SK-N-SH treated with all-trans-retinoic acid at 6 μM for 48 hours (cell line): ENCODE results near the gene SYTL4.

ENCODE experiments used
- CSRNP3 ChIP-seq: fragments of 250-450 bp; sonication (Bioruptor Pico); IDR thresholded peaks from 2 replicates; pipeline ENCODE4 v1.5.1; 2021; ENCODE audit warnings: mild to moderate bottlenecking, moderate library complexity
- ESRRG ChIP-seq: fragments of 250-450 bp; sonication (Bioruptor Pico); IDR thresholded peaks from 2 replicates; pipeline ENCODE4 v1.6.1; 2021; ENCODE audit warnings: mild to moderate bottlenecking
- PATZ1 ChIP-seq: fragments of 250-450 bp; sonication (Bioruptor Pico); IDR thresholded peaks from 2 replicates; pipeline ENCODE4 v1.8.0; 2020; ENCODE audit warnings: mild to moderate bottlenecking, moderate library complexity, borderline replicate concordance
- PPARA ChIP-seq: fragments of 250-450 bp; sonication (Bioruptor Pico); IDR thresholded peaks from 2 replicates; pipeline ENCODE4 v1.5.0; 2020; ENCODE audit warnings: mild to moderate bottlenecking, borderline replicate concordance
- TOX ChIP-seq: fragments of 250-450 bp; sonication (Bioruptor Pico); IDR thresholded peaks from 2 replicates; pipeline ENCODE4 v1.8.0; 2021; ENCODE audit warnings: mild to moderate bottlenecking, moderate library complexity, borderline replicate concordance
- ZC3H10 ChIP-seq: fragments of 250-450 bp; sonication (Bioruptor Pico); IDR thresholded peaks from 2 replicates; pipeline ENCODE4 v1.5.1; 2021; ENCODE audit warnings: mild to moderate bottlenecking, moderate library complexity
- ZFP30 ChIP-seq: fragments of 450-650 bp; formaldehyde crosslinking; IDR thresholded peaks from 2 replicates; pipeline ENCODE4 v1.5.0; 2022; ENCODE audit warnings: mild to moderate bottlenecking, moderate library complexity
- ZNF70 ChIP-seq: fragments of 450-650 bp; formaldehyde crosslinking; IDR thresholded peaks from 2 replicates; pipeline ENCODE4 v1.5.0; 2020; ENCODE audit warnings: mild to moderate bottlenecking, moderate library complexity

GRCh38 chrX:100698551-100698950 lies 33.4 kb downstream of the SYTL4 start:
- TF ChIP-seq TOX (no peak), CSRNP3 (CRISPR knock-in tag) (no peak), ESRRG (CRISPR knock-in tag) (no peak), ZC3H10 (no peak), PPARA (CRISPR knock-in tag) (no peak), ZFP30 (CRISPR knock-in tag) (no peak), ZNF70 (CRISPR knock-in tag) (no peak), PATZ1 (no peak)
